ENCODE data around the gene CALHM4.

Gene CALHM4

DNA sequence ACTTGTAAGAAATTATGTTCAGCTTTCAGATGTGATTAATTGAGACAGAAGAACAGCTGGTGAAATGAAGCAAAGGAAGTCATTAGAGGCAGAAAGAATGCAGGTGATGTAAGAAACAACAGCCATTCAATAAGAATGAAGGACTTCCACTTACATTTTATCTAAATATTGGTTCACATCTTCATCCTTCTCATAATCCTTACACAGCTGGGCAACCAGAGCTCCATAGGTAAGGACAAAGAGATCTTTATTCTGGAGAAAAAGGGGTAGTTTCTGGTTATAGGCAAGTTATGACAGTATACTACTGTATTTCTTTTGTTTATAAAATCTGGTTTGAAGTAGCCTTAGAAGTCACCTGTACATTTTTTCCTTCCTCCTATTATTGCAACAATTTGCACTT is 10.4 kb upstream of the CALHM4 start:
- peak; percentile 82 for DNase-seq

DNA sequence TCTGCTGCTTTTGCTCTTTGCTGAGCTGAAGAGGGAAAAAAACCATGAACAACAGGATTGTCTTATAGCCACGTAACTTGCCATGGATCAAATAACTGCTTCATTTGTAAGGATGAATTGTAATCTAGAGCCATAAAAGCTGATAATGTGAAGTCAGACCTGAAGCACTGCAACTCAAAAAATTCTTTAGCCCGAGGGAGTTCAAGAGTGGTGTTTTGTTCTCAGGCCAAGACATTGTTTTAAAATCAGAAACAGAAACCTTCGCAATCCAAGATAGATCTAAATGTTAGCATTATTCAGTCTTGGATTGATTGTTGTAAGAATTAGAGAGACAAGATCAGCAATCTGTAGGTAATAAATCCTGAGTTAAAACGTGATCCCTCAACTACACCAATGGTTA is 7.9 kb upstream of the CALHM4 start, which contains the start of gene TRAPPC3L:
TRAPPC3L (minus strand) TSS at position 34 of the 400 bp plus-strand sequence. CDS start 170 bp downstream, outside the sequence.
- no peak for DNase-seq

DNA sequence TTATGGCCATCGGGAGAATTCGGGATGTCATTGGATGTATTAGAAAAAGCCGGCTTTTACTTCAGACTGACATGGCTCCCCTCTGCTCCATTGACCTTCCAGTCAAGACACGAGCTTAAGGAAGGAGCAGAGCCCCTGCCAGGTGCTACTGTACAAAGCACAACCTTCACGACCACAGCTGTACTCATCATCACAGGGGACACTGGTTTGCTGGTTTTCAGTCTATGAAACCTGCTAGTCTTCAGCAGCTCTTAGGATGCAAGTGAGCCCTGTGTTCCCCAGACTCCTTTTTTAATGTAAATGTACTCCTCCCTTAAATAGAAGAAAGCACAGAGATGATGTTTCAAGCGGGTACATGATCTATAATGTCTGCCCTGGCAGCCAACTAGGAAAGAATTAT is 6.2 kb upstream of the CALHM4 start:
- DNase-seq: no peak

DNA sequence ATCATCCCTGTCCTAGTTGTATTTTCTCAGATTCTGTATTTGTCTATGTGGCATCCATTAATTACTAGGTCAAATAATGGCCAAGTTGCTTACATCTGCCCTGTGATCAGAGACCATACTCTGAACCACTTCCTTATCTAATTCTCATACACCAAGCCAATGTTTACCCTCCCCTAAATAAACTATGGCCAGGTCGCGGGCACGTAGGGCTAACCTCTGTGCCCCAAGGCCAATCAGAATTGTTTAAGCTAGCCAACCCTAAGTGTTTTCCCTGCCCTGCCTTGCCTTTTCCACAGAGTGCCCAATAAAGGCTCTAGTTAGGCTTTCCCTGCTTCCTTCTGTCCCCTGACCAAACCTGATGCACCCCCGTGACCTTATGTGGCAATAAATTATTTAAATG is 2.8 kb upstream of the CALHM4 start:
- no peak for DNase-seq

DNA sequence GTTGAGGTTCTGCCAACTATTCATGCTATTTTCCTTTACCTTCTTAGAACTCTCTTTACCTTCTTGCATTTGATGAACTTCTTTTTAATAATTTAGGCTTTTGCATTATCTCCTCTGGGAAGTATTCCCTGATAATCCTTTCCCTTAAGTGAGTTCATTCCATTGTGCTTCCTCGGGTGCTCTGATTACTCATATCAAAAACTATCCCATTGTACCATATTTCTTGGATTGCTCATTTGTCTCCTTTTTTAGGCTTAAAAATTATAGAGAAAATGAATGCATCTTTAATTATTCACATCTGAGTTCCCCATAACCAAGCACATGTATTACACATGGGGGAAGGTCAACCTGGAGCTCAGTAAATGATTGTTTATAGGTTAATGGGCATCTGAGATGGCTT is 2.5 kb downstream of the CALHM4 start:
- no peak for DNase-seq

DNA sequence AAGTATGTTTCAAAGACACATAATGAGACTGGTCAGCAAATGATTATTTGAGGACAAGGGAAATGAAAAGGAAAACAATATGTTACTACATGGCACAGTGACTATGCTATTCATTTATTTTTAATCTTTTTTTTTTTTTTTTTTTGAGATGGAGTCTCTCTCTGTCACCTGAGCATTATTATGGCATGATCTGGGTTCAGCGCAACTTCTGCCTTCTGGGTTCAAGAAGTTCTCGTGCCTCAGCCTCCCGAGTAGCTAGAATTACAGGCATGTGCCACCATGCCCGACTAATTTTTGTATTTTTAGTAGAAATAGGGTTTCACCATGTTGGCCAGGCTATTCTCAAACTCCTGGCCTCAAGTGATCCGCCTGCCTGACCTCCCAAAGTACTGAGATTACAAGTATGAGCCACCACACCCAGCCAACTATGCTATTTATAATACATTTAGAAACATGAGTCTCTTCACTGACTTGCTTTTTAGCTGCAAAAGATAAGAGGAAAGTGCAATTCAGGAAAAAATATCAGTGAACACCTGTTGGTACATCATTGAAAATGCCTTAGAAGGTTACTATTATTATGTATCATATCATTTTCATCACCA is 3.4 kb downstream of the CALHM4 start:
- DNase-seq: no peak

DNA sequence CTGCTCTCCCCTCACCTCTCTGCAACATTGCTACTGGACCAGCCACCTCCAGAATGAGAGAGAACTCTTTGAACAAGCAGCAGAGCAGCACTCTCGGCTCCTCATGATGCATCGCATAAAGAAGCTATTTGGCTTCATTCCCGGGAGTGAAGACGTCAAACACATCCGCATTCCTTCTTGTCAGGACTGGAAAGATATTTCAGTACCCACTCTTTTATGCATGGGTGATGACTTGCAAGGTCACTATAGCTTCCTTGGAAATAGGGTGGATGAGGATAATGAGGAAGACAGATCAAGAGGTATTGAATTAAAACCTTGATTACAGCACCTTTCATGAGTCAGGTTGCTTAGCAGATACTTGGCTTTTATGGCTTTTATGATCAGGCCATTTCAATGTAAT is 4.3 kb downstream of the CALHM4 start:
- DNase-seq: peak; percentile 100

DNA sequence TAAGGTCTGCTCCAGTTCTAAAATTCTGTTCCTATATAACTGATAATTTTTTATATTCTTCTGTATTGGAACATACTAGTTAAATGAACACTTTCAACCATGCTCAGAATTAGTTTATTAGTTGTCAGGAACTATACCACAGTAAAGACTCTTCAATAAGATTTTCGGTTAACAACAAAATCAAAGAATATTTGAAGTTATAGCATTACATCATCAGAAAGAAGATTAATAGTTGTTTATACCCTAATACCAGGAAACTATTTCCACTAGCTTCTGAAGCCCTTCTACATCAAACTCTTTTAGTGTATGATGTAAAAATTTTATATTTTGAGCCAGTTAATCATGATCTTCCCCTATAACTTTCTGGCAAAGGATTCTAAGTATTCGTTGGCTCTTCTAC is 6.6 kb downstream of the CALHM4 start:
- no peak for DNase-seq

DNA sequence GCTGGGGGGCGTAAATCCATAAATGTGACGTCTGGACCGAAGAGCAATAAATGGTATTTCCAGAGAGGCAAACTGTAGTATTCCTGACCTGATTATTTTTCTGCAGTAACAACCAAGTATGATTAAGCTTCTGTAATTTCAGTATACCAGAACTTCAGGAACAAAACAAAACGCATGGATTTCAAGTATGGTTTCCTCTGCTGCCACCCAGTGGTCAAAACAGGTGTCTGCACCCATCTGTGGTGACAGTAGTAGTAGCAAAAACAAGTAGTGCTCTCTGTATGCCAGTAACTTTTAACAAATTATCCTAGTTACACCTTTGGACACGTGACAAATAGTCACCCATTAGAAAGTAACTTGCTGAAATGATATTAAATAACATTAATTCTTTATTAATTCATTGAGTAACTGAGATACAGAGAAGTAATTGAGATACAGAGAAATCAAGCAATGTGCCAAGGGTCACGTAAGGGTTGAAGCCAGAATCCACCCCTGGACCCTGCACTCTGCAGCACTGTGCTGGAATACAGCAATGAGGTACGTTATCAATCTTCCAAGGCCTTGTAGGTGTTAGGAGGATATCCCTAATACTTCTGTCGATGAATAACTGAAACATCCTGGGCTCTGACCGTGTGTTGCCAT is 7.9 kb downstream of the CALHM4 start:
- DNase-seq: peak; percentile 98

DNA sequence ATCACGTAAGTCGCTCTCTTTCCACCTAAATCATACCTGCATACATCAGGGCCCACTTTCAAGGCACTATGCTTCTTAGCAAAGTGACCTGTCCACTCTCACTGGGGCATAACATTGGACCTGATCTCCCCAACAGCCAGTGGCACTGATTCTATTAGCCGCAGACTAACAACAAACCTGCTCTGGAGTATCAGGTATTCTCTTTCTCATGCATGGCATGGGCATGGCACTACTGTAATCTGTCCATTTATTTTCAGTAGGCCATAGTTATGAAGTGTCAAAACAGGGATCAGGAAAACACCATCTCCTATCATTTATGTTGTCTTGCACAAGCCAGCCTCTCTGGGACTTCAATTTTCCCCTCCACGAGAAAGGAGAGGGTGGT is 8.5 kb downstream of the CALHM4 start:
- no peak for DNase-seq

DNA sequence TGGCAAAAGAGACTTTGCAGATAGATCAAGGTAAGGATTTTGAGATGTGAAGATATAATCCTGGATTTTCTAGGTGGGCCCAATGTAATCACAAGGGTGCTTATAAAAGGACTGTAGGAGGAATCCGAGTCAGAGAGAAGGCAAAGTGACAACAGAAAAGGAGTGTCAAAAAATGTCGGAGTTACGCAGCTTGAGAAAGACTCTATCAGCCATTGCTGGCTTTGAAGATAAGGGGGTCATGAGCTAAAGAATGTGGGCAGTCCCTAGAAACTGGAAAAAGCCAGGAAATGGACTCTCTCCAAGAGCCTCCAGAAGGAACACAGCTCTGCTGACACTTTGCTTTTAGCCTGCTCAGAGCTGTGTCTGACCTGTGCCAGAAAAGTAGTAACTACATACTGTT is 9.1 kb downstream of the CALHM4 start:
- DNase-seq: no peak

DNA sequence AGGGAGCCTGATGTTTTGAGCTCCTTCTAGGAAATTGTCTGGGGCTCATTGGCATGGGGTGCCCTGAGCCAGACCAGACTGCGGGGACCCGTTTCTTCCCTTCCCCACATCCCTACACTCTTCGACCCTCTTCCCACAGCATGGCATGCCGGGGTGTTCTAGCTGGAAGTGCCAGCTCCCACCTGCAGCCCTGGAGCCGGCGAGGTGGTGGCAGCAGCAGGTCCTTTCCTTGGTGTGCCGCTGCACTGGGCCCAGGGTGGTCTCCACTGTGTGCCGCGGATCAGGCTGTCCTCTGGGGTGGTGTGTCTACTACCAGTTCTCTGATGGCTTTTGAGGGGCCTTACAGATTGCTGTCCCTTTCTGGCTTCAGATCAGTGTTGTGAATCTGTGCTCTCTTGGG is 10.3 kb downstream of the CALHM4 start:
- DNase-seq: no peak

DNA sequence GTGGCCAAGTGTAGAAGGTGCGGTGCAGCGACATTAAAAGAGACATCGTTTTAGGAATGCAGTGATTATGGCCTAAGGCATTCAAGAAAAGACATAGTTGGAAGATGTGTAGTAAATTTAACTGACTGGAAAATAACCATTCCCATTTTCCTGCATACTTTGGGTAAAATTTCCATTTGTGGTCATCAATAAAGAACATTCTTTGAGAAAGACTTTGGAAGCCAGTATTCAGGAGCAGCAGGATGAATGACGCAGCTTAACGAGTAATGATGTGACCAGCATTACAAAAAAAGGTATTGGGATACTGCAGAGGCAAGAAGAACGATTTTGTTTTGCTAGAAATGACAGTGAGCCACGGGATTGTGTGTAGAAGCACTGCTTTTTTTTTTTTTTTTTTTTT is 10.8 kb downstream of the CALHM4 start:
- no peak for DNase-seq

DNA sequence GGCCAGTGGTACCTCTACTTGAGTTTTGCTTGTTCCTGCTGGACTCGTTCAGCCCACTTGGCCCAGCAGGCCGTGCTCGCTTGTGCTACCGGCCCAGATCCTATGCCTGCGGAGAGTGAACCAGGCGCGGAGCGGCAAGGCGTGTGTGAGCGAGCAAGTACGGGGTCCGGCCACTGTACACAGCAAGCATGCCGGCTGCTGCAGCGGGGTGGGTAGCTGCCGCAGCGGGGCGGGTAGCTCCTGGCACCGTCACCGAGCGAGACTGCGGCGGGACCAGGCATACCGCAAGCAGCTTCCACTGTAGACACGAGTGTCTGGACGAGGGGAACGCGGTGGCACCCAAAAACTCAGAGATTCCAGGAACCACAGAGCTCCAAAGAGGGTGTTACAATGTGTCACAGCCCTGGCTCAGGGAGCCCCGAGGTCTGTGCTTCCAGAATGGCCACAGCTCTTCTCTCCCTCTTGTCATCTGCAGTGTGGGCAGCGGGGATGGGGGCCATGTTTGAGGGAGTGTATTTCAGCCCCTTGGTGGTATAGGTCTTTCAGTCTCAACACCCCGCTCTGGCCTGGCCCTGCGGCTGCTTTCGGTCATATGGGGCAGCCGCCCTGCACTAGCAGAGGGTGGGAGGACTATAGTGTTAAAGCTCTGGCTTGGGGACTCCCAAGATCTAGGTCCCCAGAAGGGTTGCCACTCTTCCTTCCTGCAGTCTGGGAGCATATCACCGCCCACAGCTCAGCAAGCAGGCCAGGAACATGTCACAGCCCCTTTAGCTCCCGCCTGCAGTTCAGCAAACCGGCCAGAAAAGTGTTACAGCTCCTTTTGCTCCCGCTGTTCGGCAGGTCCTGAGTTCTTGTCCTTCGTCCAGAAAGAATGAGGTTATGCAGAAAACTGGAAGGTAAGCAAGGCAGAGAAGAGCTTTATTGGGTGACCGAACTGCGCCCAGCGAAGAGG is 11.6 kb downstream of the CALHM4 start:
- peak; percentile 75 for DNase-seq

DNA sequence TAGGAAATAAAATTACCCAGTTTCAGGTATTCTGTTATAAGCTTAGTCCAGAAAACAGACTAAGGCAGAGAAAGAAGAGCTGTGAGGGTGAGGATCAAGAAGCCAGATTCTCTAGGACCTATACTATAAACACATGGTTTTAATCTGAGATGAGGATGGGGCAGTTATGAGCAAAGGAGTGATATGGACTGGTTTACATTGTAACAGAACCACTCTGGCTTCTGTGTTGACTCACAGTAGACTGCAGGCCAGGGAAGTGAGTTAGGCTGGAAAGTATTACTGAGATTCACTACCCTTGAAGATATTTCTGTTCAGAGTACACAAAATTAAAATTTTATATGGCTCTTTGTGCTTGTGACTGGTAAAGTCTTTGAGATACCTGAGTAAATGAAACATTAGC is 14.6 kb downstream of the CALHM4 start:
- no peak for DNase-seq

DNA sequence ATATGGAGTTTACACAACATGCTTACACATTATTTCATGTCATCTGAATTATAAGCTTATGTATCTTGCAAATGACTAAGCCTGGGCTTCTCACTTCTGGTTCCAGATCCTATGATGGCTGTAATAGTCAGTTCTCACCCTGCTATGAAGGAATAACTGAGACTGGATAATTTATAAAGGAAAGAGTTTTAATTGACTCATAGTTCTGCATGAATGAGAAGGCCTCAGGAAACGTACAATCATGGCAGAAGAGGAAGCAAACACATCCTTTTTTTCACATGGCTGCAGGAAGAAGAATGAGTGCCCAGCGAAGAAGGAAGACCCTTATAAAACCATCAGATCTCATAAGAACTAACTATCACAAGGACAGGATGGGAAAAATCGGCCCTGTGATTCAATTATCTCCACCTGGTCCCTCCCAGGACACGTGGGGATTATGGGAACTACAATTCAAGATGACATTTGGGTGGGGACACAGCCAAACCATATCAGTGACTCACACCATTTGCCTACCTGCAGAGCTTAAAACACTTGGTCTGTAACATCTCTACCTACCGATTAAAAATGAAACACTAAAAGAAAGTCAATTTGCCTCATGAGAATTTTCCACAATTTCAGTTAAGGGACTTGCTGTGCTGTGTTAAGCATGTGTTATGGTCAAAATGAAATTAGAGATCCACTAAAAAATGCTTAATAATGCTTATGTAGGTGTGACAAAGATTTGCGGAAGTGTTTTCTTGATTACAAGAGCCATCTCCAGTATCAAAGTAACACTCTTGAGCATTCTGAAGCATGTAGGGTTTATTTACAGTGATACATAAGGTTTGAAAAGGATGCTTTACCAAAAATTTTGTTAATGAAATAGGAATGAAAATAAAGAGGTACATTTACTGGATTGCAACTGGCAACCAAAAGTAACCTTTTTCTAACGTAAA is 15.5 kb downstream of the CALHM4 start:
- DNase-seq: no peak

DNA sequence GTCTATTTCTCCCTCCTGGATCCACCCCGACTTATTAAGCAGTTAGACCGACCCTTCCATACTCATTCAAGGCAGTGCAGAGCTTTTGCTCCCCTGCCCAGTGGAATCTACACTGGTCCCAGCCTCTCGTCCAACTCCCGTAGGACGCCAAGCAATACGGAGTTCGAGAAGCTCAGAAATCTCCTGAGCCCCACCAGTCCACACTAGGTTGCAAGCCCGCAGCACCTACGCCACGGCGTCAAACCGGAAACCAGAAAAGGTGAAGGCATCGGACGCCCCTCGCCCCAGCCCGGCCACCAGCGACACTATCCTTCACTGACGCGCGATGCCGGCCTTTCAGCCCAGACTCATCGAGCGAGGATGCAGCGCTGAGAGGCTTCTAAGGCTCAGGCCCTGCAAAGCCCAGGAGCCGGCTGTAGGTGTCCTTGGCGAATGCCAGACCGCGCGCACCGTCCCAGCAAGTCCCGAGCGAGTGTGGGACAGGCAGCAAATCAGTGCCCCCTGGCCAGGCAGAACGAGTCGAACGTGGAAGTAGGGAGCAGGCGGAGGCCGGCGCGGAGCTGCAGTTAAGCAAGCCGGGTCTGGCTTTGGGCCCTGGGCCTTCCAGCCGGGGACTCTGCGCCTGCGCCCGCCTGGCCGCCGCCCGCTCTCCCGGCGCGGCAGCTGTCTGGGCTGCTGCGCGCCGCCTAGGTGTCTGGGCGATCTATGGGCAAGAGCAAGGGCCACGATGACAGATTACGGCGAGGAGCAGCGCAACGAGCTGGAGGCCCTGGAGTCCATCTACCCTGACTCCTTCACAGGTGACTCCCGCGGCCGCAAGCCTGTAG is 17.5 kb downstream of the CALHM4 start, which contains the start of gene RWDD1:
RWDD1 (plus strand) TSS at position 649 of the 827 bp plus-strand sequence; CDS start at position 728, 79 bp downstream.
- DNase-seq: peak; percentile 100

DNA sequence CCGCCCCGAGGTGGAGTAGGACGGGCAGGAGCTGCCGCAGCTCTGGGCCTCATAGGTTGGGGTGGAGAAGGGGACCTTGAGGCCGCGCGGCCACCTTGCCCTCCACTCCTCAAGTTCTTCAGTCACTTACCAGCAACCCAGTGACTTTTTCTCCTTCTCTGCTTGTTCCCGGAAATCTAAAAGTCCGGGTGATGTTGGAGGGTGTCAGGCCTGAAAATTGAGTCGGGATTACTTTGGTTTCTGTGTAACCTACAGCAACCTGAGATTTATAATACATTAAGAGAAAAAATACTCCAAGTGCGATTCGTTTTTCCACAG is 18.1 kb downstream of the CALHM4 start:
- DNase-seq: no peak

DNA sequence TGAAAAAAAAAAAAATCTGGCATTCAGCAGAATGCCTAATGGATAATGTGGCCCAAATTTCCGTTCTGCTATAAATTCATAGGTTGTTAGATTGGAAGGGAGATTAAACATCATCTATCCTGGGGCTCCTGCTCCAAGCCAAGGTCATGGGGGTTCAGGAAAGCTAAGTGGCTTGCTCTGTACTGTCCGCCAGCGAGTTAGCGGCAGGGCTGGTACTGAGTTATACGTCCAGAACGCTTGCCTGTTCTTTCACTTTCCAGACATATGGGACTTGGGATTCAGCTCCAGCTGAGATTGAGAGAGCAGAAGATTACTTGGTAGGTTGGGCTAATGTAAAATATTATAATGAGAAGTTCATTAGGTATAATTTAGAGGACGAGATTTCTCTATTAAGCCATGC is 18.6 kb downstream of the CALHM4 start:
- peak; percentile 90 for DNase-seq

DNA sequence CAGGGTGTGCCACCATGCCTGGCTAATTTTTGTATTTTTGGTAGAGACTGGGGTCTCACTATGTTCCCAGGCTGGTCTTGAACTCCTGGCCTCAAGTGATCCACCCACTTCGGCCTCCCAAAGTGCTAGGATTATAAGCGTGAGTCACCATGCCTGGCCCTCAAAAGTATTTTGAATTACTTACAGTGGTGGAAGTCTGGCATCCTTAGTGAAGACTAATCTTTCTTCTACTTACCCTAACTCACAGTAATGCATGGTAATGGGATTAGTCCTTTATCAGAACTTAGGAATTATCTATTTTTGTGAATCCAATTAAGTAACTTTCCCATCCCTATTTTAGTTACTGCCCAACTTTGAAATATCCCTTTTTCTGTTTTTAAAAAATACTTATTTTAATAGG is 21.7 kb downstream of the CALHM4 start:
- no peak for DNase-seq

DNA sequence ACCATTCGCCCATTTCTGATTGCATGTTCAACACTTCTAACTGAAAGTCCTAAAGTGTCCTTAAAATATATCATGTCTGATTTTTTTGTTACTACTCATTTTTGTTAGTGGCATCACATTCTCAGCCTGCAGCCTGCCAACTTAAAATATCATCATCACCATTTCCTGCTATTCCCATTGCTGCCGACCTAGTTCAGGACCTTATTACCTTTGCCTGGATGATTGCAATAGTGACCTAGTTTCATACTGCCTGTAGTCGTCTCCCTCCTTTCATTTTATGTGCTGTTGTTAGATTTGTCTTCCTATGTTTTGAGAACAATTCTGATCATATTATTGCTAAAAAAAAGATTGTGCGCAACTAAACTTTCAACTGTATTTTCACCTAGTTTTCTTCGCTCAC is 23.9 kb downstream of the CALHM4 start:
- DNase-seq: no peak

DNA sequence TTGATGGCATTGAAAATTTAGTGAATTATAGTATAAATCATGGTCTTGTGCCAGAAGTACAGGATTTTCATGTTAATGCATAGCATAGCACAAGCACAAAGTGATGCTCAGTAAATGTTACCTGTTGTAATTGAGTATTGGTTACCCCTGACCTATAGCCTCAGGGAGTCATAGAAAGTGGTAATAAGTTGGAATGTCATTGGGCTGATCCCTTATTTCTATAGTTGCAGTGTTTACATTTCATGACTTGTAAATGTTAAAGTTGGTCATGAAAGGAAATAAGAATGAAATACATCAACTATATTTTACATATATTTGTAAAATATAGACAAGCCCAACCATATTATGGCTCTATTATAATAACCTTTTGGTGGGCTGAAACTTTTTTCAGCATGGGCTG is 24.8 kb downstream of the CALHM4 start:
- no peak for DNase-seq

Data from NCI-H2029 (cell line).